Measurements from ENCODE around the gene AP1M1.

Gene AP1M1

GRCh38 chr19:16232127-16232526 is 34.4 kb downstream of the AP1M1 start:
- no peak for DNase-seq (ENCODE audit: low read depth in 2 of 2)

- no peak for DNase-seq (ENCODE audit: low read depth in 2 of 2)
These were observed 34.9 kb downstream of the AP1M1 start for GRCh38 chr19:16232568-16232967.

- DNase-seq (ENCODE audit: low read depth in 2 of 2) = no peak
These were observed 35.5 kb downstream of the AP1M1 start for GRCh38 chr19:16233081-16233776.

GRCh38 chr19:16233836-16234551 is 36.3 kb downstream of the AP1M1 start:
- DNase-seq (ENCODE audit: low read depth in 2 of 2) = no peak

GRCh38 chr19:16234552-16235445 is 37.1 kb downstream of the AP1M1 start:
- no peak for DNase-seq (ENCODE audit: low read depth in 2 of 2)

- DNase-seq (ENCODE audit: low read depth in 2 of 2) = no peak
These were observed 38.3 kb downstream of the AP1M1 start for GRCh38 chr19:16235811-16236652.

GRCh38 chr19:16244091-16244490 is 46.4 kb downstream of the AP1M1 start:
- no peak for DNase-seq (ENCODE audit: low read depth in 2 of 2)

GRCh38 chr19:16247353-16248182 is 49.9 kb downstream of the AP1M1 start:
- DNase-seq (ENCODE audit: low read depth in 2 of 2) = peak; percentile 81 to 88

- DNase-seq (ENCODE audit: low read depth in 2 of 2) = no peak
These were observed 50.8 kb downstream of the AP1M1 start for GRCh38 chr19:16248380-16249023.

GRCh38 chr19:16249826-16250404 is 52.2 kb downstream of the AP1M1 start:
- DNase-seq (ENCODE audit: low read depth in 2 of 2) = no peak

GRCh38 chr19:16252459-16253205 is 54.9 kb downstream of the AP1M1 start:
- no peak for DNase-seq (ENCODE audit: low read depth in 2 of 2)

GRCh38 chr19:16254851-16255408 is 57.2 kb downstream of the AP1M1 start:
- no peak for DNase-seq (ENCODE audit: low read depth in 2 of 2)

GRCh38 chr19:16257509-16258002 is 59.8 kb downstream of the AP1M1 start:
- DNase-seq (ENCODE audit: low read depth in 2 of 2) = no peak

GRCh38 chr19:16258440-16258903 is 60.8 kb downstream of the AP1M1 start:
- no peak for DNase-seq (ENCODE audit: low read depth in 2 of 2)

GRCh38 chr19:16259385-16260159 is 61.9 kb downstream of the AP1M1 start:
- DNase-seq (ENCODE audit: low read depth in 2 of 2) = no peak

GRCh38 chr19:16260160-16260811 is 62.6 kb downstream of the AP1M1 start:
- DNase-seq (ENCODE audit: low read depth in 2 of 2) = no peak

- DNase-seq (ENCODE audit: low read depth in 2 of 2) = no peak
These were observed 63.1 kb downstream of the AP1M1 start for GRCh38 chr19:16260812-16261161.
